Thoracic aorta (tissue), 2 donors: ENCODE data around the gene STARD10. TPM values are rescaled to one million over a fixed set of nuclear protein-coding genes. Genes with fewer than 3 reads are reported as not detected.

Source experiments
- ATAC-seq: fragments of 150-250 bp; one replicate; pipeline ENCODE4 v1.8.0; 2017; ENCODE audit warnings: low read depth; ENCODE audit not compliant: insufficient number of reproducible peaks, low FRiP score
- DNase-seq: peaks from one replicate; pipeline ENCODE4 v3.0.0-alpha.2; 2020; ENCODE audit warnings: low spot score
- H3K27ac ChIP-seq, 2 donors: fragments of 200-600 bp; sonication (generic); 1 replicate in 1 of 2; 2 replicates in 1 of 2; pipeline ENCODE4 v1.5.1; 2016; ENCODE audit warnings: mild to moderate bottlenecking in 2 of 2, moderate library complexity in 2 of 2
- H3K27me3 ChIP-seq: fragments of 200-600 bp; sonication (generic); replicated peaks from 2 replicates; pipeline ENCODE4 v1.6.0; 2016; ENCODE audit warnings: mild to moderate bottlenecking; ENCODE audit not compliant: insufficient read depth
- H3K36me3 ChIP-seq: fragments of 200-600 bp; sonication (generic); one replicate; pipeline ENCODE4 v1.5.1; 2016
- H3K4me1 ChIP-seq, 2 donors: fragments of 200-600 bp; sonication (generic); 1 replicate in 1 of 2; 2 replicates in 1 of 2; pipeline versions ENCODE4 v1.5.1 to v1.6.0; 2016; ENCODE audit warnings: low read depth in 2 of 2, mild to moderate bottlenecking in 1 of 2; ENCODE audit not compliant: control insufficient read depth in 1 of 2
- H3K4me3 ChIP-seq: fragments of 200-600 bp; sonication (generic); 2 replicates; pipeline ENCODE4 v1.5.1; 2016; ENCODE audit warnings: mild to moderate bottlenecking
- H3K9me3 ChIP-seq: fragments of 200-600 bp; sonication (generic); 2 replicates; pipeline ENCODE4 v1.5.1; 2016
- CTCF ChIP-seq: fragments of 200-600 bp; sonication (generic); IDR thresholded peaks from one replicate; pipeline ENCODE4 v1.5.1; 2019; ENCODE audit warnings: antibody characterized with exemption
- total RNA-seq, 2 donors: library from RNA; depleted of rRNA; stranded (reverse); fragments of >200 nt; gene quantifications; one replicate each; pipeline versions ENCODE4 v1.1.0 to v1.2.3, GENCODE V29; 2016

The STARD10 gene
- total RNA-seq, 2 donors from 2014 or later, result 24.3 to 57.3 TPM

- Histone ChIP-seq H3K27ac (peak overlapping the region; percentile 98 to 99), H3K9me3 (no peaks in the 10 kb centered on the region), H3K4me3 (no peak overlapping the region), H3K4me1 (peaks cover 32 to 65% of the 10 kb centered on the region in 2 donors), H3K36me3 (peaks cover 5% of the 10 kb centered on the region), H3K27me3 (no peaks in the 10 kb centered on the region)
- DNase-seq (no peak), ATAC-seq (no peak)
- TF ChIP-seq CTCF, result no peak
Observed at GRCh38 chr11:72832301-72833082, 38.6 kb upstream of the STARD10 start.

GRCh38 chr11:72831521-72832300, 37.9 kb upstream of the STARD10 start:
- H3K27me3 ChIP-seq, result no peaks in the 10 kb centered on the region
- H3K36me3 ChIP-seq, result peaks cover 3% of the 10 kb centered on the region
- H3K4me1 ChIP-seq, result peaks cover 31 to 58% of the 10 kb centered on the region in 2 donors
- no peaks in the 10 kb centered on the region for H3K9me3 ChIP-seq
- DNase-seq (peak; percentile 63), ATAC-seq (peak; percentile 37)
- H3K4me3 ChIP-seq, result no peak overlapping the region
- H3K27ac ChIP-seq, result peak overlapping the region; percentile 98 to 99
- peak; percentile 94 for TF ChIP-seq CTCF

- H3K27me3 ChIP-seq, result no peaks in the 10 kb centered on the region
- no peak overlapping the region for H3K27ac ChIP-seq
- no peak for DNase-seq
- no peak for TF ChIP-seq CTCF
- peaks cover 20 to 42% of the 10 kb centered on the region in 2 donors for H3K4me1 ChIP-seq
- H3K9me3 ChIP-seq, result no peaks in the 10 kb centered on the region
- no peak overlapping the region for H3K4me3 ChIP-seq
- H3K36me3 ChIP-seq, result peaks cover 3% of the 10 kb centered on the region
- no peak for ATAC-seq
Observed at GRCh38 chr11:72829884-72830533, 36.2 kb upstream of the STARD10 start.

GRCh38 chr11:72829178-72829577, 35.3 kb upstream of the STARD10 start:
- Histone ChIP-seq H3K27me3 (no peaks in the 10 kb centered on the region), H3K4me3 (no peak overlapping the region), H3K4me1 (peaks cover 13 to 33% of the 10 kb centered on the region in 2 donors), H3K27ac (no peak overlapping the region), H3K9me3 (no peaks in the 10 kb centered on the region), H3K36me3 (peaks cover 3% of the 10 kb centered on the region)
- ATAC-seq (no peak), DNase-seq (no peak)
- TF ChIP-seq CTCF, result no peak

- H3K27ac ChIP-seq, result no peak overlapping the region
- no peak for DNase-seq
- no peak for ATAC-seq
- peaks cover 3% of the 10 kb centered on the region for H3K36me3 ChIP-seq
- H3K4me3 ChIP-seq, result no peak overlapping the region
- no peak for TF ChIP-seq CTCF
- H3K27me3 ChIP-seq, result no peaks in the 10 kb centered on the region
- peaks cover 11 to 29% of the 10 kb centered on the region in 2 donors for H3K4me1 ChIP-seq
- H3K9me3 ChIP-seq, result no peaks in the 10 kb centered on the region
Observed at GRCh38 chr11:72828692-72829101, 34.9 kb upstream of the STARD10 start.
